Activated effector memory CD4-positive, alpha-beta T cell treated with Interleukin-2 at 50 U/mL for 16 hours (primary cell): ENCODE data around the gene SANBR.

ENCODE experiments used
- DNase-seq: peaks from one replicate; pipeline ENCODE4 v3.0.0-alpha.2; 2020

SANBR gene

GRCh38 chr2:61090386-61090921 lies 24.8 kb downstream of the SANBR start:
- no peak for DNase-seq

- DNase-seq: no peak
Observed at GRCh38 chr2:61091485-61091884, 25.8 kb downstream of the SANBR start.

- DNase-seq: no peak
Observed at GRCh38 chr2:61096438-61096837, 30.8 kb downstream of the SANBR start.

GRCh38 chr2:61100801-61101200 lies 35.1 kb downstream of the SANBR start:
- DNase-seq: no peak

- DNase-seq: no peak
Observed at GRCh38 chr2:61109291-61109690, 43.6 kb downstream of the SANBR start.

- no peak for DNase-seq
Observed at GRCh38 chr2:61111708-61112107, 46.0 kb downstream of the SANBR start.

GRCh38 chr2:61114147-61114546 lies 48.5 kb downstream of the SANBR start:
- no peak for DNase-seq
